Measurements from ENCODE around the gene COLGALT1. TPM values are rescaled to one million over a fixed set of nuclear protein-coding genes. Genes with fewer than 3 reads are reported as not detected.
A peak's percentile ranks its signal among the peaks of the same experiment; 100 is the strongest.

COLGALT1 gene
- total RNA-seq, 1 donor from 2014 or later, result 80.3 TPM

- POLR2A ChIA-PET, result no interaction called here
These were observed 54.9 kb downstream of the COLGALT1 start for GRCh38 chr19:17610384-17610783.

GRCh38 chr19:17611462-17612244, 56.2 kb downstream of the COLGALT1 start:
- POLR2A ChIA-PET, result interaction anchor here (0.5 kb wide), 1 partner anchor 1416 kb away, joined by 3 read pairs; no protein-coding TSS in a partner anchor
- H3K4me3 Mint-ChIP-seq, result no peak overlapping the region
- no peaks in the 10 kb centered on the region for H3K9me3 Mint-ChIP-seq
- ATAC-seq (ENCODE audit: low read depth), result no peak
- no peak overlapping the region for H3K27ac Mint-ChIP-seq
- H3K36me3 Mint-ChIP-seq (ENCODE audit: low read depth), result no peaks in the 10 kb centered on the region
- CTCF ChIA-PET, result no interaction called here
- H3K4me1 Mint-ChIP-seq, result peaks cover 9% of the 10 kb centered on the region
- peaks cover 12% of the 10 kb centered on the region for H3K27me3 Mint-ChIP-seq
- no peak for TF ChIP-seq CTCF (IDR thresholded peaks at IDR 0.05)
- no peak for DNase-seq
- intact Hi-C loops (cut with micrococcal nuclease), result no loop called here

More at GRCh38 chr19:17610384-17610783, 54.9 kb downstream of the COLGALT1 start:
- H3K27me3 Mint-ChIP-seq, result peaks cover 10% of the 10 kb centered on the region
- no peaks in the 10 kb centered on the region for H3K9me3 Mint-ChIP-seq
- H3K4me1 Mint-ChIP-seq, result peaks cover 9% of the 10 kb centered on the region
- DNase-seq (no peak), ATAC-seq (ENCODE audit: low read depth) (no peak)
- intact Hi-C loops (cut with micrococcal nuclease), result no loop called here
- TF ChIP-seq CTCF (IDR thresholded peaks at IDR 0.05), result no peak
- no peak overlapping the region for H3K27ac Mint-ChIP-seq
- no peaks in the 10 kb centered on the region for H3K36me3 Mint-ChIP-seq (ENCODE audit: low read depth)
- CTCF ChIA-PET, result no interaction called here
- no peak overlapping the region for H3K4me3 Mint-ChIP-seq

GRCh38 chr19:17614476-17614875, 59.0 kb downstream of the COLGALT1 start:
- intact Hi-C loops (cut with micrococcal nuclease), result no loop called here
- ATAC-seq (ENCODE audit: low read depth) (no peak), DNase-seq (no peak)
- CTCF ChIA-PET, result no interaction called here
- H3K27me3 Mint-ChIP-seq, result peaks cover 30% of the 10 kb centered on the region
- no peak overlapping the region for H3K4me3 Mint-ChIP-seq
- no peak overlapping the region for H3K27ac Mint-ChIP-seq
- POLR2A ChIA-PET, result no interaction called here
- no peak for TF ChIP-seq CTCF (IDR thresholded peaks at IDR 0.05)
- H3K9me3 Mint-ChIP-seq, result no peaks in the 10 kb centered on the region
- H3K4me1 Mint-ChIP-seq, result peaks cover 10% of the 10 kb centered on the region
- no peaks in the 10 kb centered on the region for H3K36me3 Mint-ChIP-seq (ENCODE audit: low read depth)

- Mint-ChIP-seq H3K4me3 (peak overlapping the region; percentile 11), H3K4me1 (peaks cover 10% of the 10 kb centered on the region), H3K9me3 (no peaks in the 10 kb centered on the region), H3K27ac (no peak overlapping the region), H3K36me3 (ENCODE audit: low read depth) (no peaks in the 10 kb centered on the region), H3K27me3 (peaks cover 33% of the 10 kb centered on the region)
- intact Hi-C loops (cut with micrococcal nuclease), result no loop called here
- ChIA-PET CTCF (no interaction called here), POLR2A (no interaction called here)
- DNase-seq (no peak), ATAC-seq (ENCODE audit: low read depth) (peak; percentile 14)
- no peak for TF ChIP-seq CTCF (IDR thresholded peaks at IDR 0.05)
These were observed 60.6 kb downstream of the COLGALT1 start for GRCh38 chr19:17615889-17616685.

- H3K9me3 Mint-ChIP-seq, result peaks cover 1% of the 10 kb centered on the region
- peaks cover 10% of the 10 kb centered on the region for H3K4me1 Mint-ChIP-seq
- H3K36me3 Mint-ChIP-seq (ENCODE audit: low read depth), result no peaks in the 10 kb centered on the region
- intact Hi-C loops (cut with micrococcal nuclease), result no loop called here
- ATAC-seq (ENCODE audit: low read depth), result peak; percentile 14
- no peak for DNase-seq
- no peak for TF ChIP-seq CTCF (IDR thresholded peaks at IDR 0.05)
- ChIA-PET POLR2A (no interaction called here), CTCF (no interaction called here)
- H3K4me3 Mint-ChIP-seq, result peak overlapping the region; percentile 11
- H3K27me3 Mint-ChIP-seq, result peaks cover 33% of the 10 kb centered on the region
- no peak overlapping the region for H3K27ac Mint-ChIP-seq
These were observed 61.2 kb downstream of the COLGALT1 start for GRCh38 chr19:17616686-17616960.

Measured in activated B cell treated with CpG ODN at 0.5 μM for 24 hours (primary cell).